ENCODE results near the gene NT5C1A.

Gene NT5C1A

DNA sequence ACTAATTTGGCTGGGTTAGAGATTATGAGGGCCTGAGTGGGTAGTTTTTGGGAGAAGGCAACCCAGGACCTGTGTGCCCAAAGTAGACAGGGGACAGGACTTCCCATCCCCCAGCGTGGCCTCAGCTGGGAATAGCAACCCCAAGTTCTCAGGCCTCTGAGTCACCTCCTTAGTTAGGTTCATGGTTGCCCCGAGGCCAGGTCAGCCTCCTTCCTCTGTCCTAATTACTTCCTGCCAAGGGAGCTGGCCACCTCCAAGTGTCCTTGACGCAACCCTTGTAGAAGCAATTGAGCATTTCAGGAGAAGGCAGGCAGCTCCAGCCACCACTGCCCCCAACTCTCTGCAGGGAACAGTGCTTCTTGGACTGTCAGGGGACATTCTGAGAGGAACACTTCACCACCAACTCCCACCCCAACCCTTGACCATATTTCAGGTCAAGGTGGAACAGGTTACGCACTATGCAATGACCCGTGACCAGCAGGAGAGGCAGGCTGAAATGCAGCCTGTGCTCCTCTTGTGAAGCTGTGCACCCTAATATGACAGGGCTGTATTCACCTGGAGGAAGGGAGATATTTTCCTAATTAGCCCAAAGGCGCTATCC, 5.1 kb upstream of the NT5C1A start:
- TF ChIP-seq, protein P1, sequence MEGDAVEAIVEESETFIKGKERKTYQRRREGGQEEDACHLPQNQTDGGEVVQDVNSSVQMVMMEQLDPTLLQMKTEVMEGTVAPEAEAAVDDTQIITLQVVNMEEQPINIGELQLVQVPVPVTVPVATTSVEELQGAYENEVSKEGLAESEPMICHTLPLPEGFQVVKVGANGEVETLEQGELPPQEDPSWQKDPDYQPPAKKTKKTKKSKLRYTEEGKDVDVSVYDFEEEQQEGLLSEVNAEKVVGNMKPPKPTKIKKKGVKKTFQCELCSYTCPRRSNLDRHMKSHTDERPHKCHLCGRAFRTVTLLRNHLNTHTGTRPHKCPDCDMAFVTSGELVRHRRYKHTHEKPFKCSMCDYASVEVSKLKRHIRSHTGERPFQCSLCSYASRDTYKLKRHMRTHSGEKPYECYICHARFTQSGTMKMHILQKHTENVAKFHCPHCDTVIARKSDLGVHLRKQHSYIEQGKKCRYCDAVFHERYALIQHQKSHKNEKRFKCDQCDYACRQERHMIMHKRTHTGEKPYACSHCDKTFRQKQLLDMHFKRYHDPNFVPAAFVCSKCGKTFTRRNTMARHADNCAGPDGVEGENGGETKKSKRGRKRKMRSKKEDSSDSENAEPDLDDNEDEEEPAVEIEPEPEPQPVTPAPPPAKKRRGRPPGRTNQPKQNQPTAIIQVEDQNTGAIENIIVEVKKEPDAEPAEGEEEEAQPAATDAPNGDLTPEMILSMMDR (conservative IDR thresholded peaks at IDR 0.05; ENCODE audit: low read depth, low read length), result no peak
- DNase-seq (ENCODE audit: low read depth), result no peak
- H3K4me3 ChIP-seq (ENCODE audit: low read length), result no peak overlapping the region

DNA sequence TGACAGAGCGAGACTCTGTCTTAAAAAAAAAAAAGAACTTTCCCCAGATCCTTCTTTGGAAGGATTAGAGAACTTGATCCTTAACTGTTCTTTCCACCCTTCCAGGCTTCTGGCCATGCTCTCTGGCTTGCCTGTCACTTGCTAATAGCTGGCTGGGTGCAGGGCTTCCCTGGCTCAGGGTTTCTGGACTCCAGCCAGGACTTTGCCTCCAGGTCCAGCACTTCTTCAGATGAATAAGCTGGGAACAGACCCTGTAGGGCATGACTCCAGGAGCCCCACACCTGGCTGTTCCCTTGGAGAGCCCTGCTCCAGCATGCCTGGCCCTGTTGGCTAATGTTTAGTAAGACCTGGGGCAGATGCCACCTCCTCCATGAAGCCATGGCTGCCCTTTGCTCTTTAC, 3.3 kb upstream of the NT5C1A start:
- H3K4me3 ChIP-seq (ENCODE audit: low read length), result no peak overlapping the region
- TF ChIP-seq, protein P1 (conservative IDR thresholded peaks at IDR 0.05; ENCODE audit: low read depth, low read length), result no peak
- DNase-seq (ENCODE audit: low read depth), result no peak

DNA sequence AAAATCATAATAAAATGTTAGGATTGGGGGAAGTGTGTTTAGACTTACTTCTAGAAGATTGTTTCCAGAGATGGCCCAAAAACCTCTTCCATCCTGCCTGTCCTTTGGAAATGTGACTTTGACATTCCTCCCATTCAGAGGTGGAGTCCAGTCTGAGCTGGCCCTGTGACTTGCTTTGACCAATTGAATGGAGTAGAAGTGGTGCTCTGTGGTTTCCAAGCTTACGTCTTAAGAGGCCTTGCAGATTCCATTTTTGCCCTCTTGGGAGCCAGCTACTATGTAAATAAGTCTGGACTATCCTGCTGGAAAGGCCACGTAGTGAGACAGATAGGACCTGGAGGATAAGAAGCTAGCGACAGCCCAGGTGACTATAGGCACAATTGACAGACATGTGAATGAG, 1.3 kb upstream of the NT5C1A start:
- no peak for DNase-seq (ENCODE audit: low read depth)
- TF ChIP-seq, protein P1 (conservative IDR thresholded peaks at IDR 0.05; ENCODE audit: low read depth, low read length), result no peak
- H3K4me3 ChIP-seq (ENCODE audit: low read length), result no peak overlapping the region

DNA sequence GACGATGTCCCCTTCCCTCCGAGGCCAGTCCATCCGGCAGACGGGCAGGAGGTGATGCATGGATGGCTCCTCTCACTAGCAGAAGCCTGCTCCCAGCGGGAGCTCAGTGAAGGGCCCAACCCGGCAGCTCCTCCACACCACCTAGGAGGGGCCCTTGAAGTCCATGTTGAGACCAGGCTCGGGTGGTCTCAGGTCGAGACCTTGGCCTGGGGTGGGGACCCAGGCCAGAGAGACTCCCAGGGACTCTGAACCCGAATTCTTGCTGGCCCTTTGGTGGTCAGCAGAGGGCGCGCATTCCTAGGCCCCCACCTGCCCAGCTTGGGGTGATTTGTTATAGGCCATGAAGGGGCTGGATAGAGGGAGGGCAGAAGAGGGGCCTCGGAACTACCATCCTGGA, 642 bp upstream of the NT5C1A start:
- no peak overlapping the region for H3K4me3 ChIP-seq (ENCODE audit: low read length)
- no peak for DNase-seq (ENCODE audit: low read depth)
- TF ChIP-seq, protein P1 (conservative IDR thresholded peaks at IDR 0.05; ENCODE audit: low read depth, low read length), result peak; percentile 61

DNA sequence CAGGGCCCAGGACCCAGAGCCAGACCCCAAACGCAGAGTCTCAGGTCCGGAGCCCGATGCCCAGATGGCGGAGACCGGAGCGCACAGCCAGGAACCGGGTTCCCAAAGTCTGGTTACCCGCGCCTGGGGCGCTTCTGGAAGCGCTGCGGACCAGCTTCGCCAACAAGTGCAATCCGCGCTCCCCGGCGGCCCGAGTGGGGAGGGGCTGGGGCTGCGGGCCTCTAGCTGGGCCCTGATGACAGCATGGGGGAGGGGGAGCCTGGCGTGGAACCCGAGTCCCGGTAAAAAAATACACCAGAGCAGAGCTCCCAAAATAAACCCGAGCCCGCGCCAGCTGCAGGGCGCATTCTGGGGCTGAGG, 494 bp downstream of the NT5C1A start:
- H3K4me3 ChIP-seq (ENCODE audit: low read length), result peak overlapping the region; percentile 28
- TF ChIP-seq, protein P1 (conservative IDR thresholded peaks at IDR 0.05; ENCODE audit: low read depth, low read length), result no peak
- no peak for DNase-seq (ENCODE audit: low read depth)

DNA sequence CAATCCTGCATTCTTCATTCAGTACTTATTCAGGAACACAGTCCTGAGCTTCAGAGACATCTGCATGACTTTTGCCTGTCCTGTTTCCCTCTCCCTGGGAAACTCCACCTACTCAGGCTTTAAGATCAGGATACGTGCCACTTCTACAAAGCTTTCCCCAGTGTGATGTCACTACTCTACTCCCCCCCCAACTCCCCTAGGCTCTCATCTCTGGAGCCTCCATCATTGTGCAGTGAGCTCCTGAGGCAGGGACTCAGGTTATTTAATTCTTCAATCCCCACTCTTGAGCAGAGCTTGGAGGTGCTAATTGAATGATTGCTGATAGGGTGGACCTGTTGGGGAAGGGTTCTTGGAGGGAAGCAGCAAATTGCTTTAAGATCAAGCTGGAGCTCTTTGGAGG, 1.2 kb downstream of the NT5C1A start:
- TF ChIP-seq, protein P1 (conservative IDR thresholded peaks at IDR 0.05; ENCODE audit: low read depth, low read length), result no peak

DNA sequence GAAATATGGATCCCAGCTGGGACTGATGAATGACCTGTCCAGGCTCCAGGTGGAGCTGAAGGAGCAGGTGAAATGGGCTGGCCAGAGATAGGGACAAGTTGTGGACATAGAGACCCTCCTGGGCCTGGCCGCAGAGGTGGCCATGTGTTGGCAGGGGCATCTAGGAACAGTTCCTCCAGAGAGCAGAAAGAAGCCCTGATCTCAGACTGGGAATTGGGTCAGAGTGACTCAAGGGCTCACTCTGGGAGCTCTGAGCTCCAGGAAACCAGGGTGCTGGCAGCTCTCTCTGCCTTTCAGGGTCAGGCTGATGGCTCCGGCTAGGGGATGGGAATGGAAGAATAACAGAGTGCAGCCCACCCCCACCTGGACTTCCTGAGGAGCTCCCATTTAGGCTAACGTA, 3.0 kb downstream of the NT5C1A start:
- H3K4me3 ChIP-seq (ENCODE audit: low read length), result no peak overlapping the region
- TF ChIP-seq, protein P1 (conservative IDR thresholded peaks at IDR 0.05; ENCODE audit: low read depth, low read length), result no peak
- DNase-seq (ENCODE audit: low read depth), result no peak

More for the DNA sequence above, 1.2 kb downstream of the NT5C1A start:
- no peak for DNase-seq (ENCODE audit: low read depth)
- no peak overlapping the region for H3K4me3 ChIP-seq (ENCODE audit: low read length)

Measured in retinal pigment epithelial cell (primary cell).